Adrenal gland (tissue), 5 donors: ENCODE measurements around the gene TSPEAR.

ENCODE experiments used
- POLR2A ChIP-seq, 2 donors: fragments of 450-650 bp; IDR thresholded peaks; one replicate each; pipeline ENCODE4 v1.6.1; 2017; ENCODE audit warnings: antibody characterized with exemption in 2 of 2, mild to moderate bottlenecking in 2 of 2, moderate library complexity in 1 of 2
- TF ChIP-seq, protein P1 (sequence below), 6 experiments: fragments of 450-650 bp in 4 of 6; fragments of 200-600 bp in 2 of 6; sonication (generic) in 1 of 6; IDR thresholded peaks; 1 replicate in 5 of 6; 2 replicates in 1 of 6; pipeline versions ENCODE4 v1.5.1 to v1.8.0; 2016 to 2021; ENCODE audit warnings: antibody characterized with exemption in 6 of 6, mild to moderate bottlenecking in 2 of 6, moderate library complexity in 1 of 6
- donor health status: DM: no; HTN: no; CAD: no.

GRCh38 chr21:44626262-44626661 is 85.1 kb downstream of the TSPEAR start:
- TF ChIP-seq, protein P1, sequence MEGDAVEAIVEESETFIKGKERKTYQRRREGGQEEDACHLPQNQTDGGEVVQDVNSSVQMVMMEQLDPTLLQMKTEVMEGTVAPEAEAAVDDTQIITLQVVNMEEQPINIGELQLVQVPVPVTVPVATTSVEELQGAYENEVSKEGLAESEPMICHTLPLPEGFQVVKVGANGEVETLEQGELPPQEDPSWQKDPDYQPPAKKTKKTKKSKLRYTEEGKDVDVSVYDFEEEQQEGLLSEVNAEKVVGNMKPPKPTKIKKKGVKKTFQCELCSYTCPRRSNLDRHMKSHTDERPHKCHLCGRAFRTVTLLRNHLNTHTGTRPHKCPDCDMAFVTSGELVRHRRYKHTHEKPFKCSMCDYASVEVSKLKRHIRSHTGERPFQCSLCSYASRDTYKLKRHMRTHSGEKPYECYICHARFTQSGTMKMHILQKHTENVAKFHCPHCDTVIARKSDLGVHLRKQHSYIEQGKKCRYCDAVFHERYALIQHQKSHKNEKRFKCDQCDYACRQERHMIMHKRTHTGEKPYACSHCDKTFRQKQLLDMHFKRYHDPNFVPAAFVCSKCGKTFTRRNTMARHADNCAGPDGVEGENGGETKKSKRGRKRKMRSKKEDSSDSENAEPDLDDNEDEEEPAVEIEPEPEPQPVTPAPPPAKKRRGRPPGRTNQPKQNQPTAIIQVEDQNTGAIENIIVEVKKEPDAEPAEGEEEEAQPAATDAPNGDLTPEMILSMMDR (IDR thresholded peaks at IDR 0.05) = no peak
- no peak for TF ChIP-seq POLR2A (IDR thresholded peaks at IDR 0.05)
